Activated CD8-positive, alpha-beta memory T cell treated with anti-CD3 and anti-CD28 coated beads, Interleukin-2, amount 10 ng/mL, durations not matched to agents 7 days and 5 days (primary cell): ENCODE measurements around the gene DOP1B. TPM values are rescaled to one million over a fixed set of nuclear protein-coding genes. Genes with fewer than 3 reads are reported as not detected.
"Not testable (repeated sequence)": the region's sequence is repeated elsewhere in the genome, so short reads cannot be mapped to it uniquely, and the experiment has no call there.

ENCODE experiments used
- ATAC-seq: fragments of 150-1000 bp; cut with Tn5 transposase; one replicate; pipeline ENCODE4 v1.10.0; 2021; ENCODE audit warnings: moderate library complexity
- CTCF ChIA-PET: fragments of 350-600 bp; sonication (Branson Sonifier 250); formaldehyde crosslinking; loops from one replicate; lab custom pipeline; 2021; ENCODE audit warnings: antibody characterized with exemption; lab: Charles Lee
- DNase-seq: peaks from one replicate; pipeline ENCODE4 v3.0.0-alpha.2; 2020
- H3K27ac Mint-ChIP-seq: one replicate; pipeline ENCODE4 v1.8.0; 2021; ENCODE audit warnings: mild to moderate bottlenecking, mixed read lengths
- H3K27me3 Mint-ChIP-seq: one replicate; pipeline ENCODE4 v1.8.0; 2021; ENCODE audit warnings: mixed read lengths
- H3K36me3 Mint-ChIP-seq: one replicate; pipeline ENCODE4 v1.8.0; 2021; ENCODE audit warnings: mild to moderate bottlenecking, mixed read lengths
- H3K4me1 Mint-ChIP-seq: one replicate; pipeline ENCODE4 v1.8.0; 2021; ENCODE audit warnings: mixed read lengths
- H3K4me3 Mint-ChIP-seq: one replicate; pipeline ENCODE4 v1.8.0; 2021; ENCODE audit warnings: mild to moderate bottlenecking, moderate library complexity, mixed read lengths
- H3K9me3 Mint-ChIP-seq: one replicate; pipeline ENCODE4 v1.8.0; 2022; ENCODE audit warnings: low read depth, mixed read lengths
- total RNA-seq, 2 experiments: library from RNA; stranded (reverse); gene quantifications; one replicate each; pipeline ENCODE4 v1.2.3, GENCODE V29; 2021

The DOP1B gene
- total RNA-seq, 2 experiments from 2014 or later, result 20.2 to 25.5 TPM

DNA sequence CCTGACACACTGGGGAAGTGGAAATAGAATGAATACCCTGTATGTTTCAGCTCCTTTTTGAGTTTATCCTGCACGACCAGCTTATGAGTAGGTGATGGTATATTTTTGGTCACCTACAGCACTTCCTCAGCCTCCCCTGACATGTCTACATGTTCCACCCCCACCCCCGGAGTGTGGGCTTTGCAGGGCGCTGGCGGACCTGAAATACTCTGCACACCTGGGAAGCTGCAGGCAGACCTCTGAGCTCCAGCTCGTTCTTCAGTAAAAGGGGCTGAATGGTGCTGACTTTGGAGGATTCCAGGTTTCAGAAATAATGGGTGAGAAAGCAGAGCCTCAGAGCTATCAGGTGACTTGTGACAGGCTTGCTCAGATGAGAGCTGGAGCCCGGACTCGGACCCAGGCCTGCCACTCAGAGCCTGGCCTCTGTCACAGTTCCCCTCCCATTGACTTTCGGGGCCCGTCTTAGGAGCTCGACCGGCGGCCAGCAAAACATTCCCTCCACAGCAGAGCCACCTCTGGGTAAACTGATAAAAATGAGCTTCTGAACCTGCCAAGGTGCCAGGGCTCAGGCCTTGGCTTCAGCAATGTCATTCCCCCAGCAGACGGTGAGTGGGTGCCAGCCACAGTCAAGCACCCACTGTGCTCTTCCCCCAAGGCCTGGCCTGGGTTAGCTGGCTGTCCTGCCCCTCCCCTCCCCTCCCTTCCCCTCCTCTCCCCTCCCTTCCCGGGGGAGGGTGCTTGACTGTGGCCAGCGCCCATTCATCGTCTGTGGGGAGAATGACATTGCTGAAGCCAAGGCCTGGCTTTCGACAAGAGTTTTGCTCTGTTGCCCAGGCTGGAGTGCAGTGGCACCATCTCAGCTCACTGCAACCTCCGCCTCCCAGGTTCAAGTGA lies 30.1 kb downstream of the DOP1B start:
- DNase-seq (no peak), ATAC-seq (no peak)
- CTCF ChIA-PET, result interaction anchor here (0.6 to 3.1 kb wide), 4 partner anchors 13 to 45 kb away, joined by 3 to 7 read pairs (median 4); no protein-coding TSS in a partner anchor
- Mint-ChIP-seq H3K4me1 (peaks cover 5% of the 10 kb centered on the region), H3K27ac (no peak overlapping the region), H3K36me3 (no peaks in the 10 kb centered on the region), H3K27me3 (no peaks in the 10 kb centered on the region), H3K9me3 (no peaks in the 10 kb centered on the region), H3K4me3 (no peak overlapping the region)

DNA sequence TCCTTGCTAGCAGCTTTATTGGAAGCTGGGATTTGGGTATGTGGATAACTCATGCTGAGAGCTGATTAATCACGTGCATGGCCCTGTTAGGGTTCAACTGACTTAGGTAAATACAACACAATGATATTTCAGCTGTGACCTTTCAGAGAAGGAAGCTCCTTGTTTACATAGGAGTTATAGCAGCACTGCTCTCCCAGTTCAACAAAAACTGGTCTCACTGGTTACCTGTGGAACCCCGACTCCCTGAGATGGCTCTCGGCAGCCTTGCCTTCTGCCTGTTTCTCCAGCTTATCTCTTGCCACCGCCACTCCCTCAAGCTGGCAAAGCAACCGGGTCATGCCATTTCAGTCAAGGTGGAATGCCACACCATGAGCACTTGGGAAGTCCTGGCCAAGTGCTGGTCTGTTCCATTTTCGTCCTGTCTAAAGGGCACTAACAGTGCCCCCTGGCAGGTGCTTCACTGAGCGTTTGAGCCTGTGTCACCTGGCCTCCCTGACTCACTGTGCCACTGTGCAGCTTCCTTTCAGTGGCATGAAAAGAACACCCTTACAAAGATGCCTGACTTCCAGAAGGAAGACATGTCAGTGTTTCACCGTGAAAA lies 31.6 kb downstream of the DOP1B start:
- Mint-ChIP-seq H3K27me3 (no peaks in the 10 kb centered on the region), H3K4me3 (no peak overlapping the region), H3K27ac (no peak overlapping the region), H3K4me1 (peaks cover 5% of the 10 kb centered on the region), H3K9me3 (no peaks in the 10 kb centered on the region), H3K36me3 (no peaks in the 10 kb centered on the region)
- CTCF ChIA-PET, result interaction anchor here (1.1 to 3.1 kb wide), 2 partner anchors 15 to 49 kb away, joined by 3 to 7 read pairs; no protein-coding TSS in a partner anchor
- DNase-seq, result no peak
- no peak for ATAC-seq

DNA sequence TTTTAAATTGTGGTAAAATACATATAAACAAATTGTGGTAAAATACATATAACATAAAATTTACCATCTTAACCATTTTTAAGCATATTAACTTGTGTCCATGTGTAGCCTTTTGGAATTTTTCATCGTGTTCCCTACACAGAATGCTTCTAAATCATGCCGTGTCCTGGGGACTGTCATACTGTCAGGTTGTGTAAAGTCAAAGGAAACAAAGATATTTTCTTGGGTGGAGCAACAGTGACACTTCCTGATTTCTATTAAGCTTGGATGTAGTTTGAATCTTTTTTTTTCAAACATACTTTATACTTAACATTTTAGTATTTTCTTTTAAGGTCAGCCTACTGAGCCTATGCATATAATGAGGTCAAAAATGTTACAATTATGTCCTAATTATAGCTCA lies 32.3 kb downstream of the DOP1B start:
- no peaks in the 10 kb centered on the region for H3K36me3 Mint-ChIP-seq
- DNase-seq (no peak), ATAC-seq (no peak)
- no peak overlapping the region for H3K4me3 Mint-ChIP-seq
- H3K4me1 Mint-ChIP-seq, result peaks cover 5% of the 10 kb centered on the region
- CTCF ChIA-PET, result interaction anchor here (3.1 kb wide), 1 partner anchor 15 kb away, joined by 7 read pairs; no protein-coding TSS in a partner anchor
- H3K27me3 Mint-ChIP-seq, result no peaks in the 10 kb centered on the region
- H3K27ac Mint-ChIP-seq, result no peak overlapping the region
- no peaks in the 10 kb centered on the region for H3K9me3 Mint-ChIP-seq

DNA sequence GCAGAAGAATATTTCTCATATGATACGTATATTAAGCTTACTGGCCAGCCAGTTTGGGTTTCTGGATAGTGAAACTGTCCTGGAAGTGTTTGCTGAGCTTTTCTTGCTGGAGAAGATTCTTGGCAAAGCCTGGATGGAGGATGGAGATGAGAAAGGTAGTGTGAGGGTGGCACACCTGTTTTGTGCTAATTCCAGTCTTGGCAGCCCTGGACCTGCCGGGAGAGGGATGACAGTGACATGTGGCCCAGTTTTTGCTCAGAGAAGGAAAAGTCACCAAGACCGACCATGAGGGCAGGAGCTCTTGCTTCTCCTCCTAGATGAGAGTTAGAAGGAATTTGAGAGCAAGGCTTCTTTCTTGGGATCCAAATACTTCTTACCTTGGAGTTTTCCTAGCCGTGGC lies 34.1 kb downstream of the DOP1B start:
- Mint-ChIP-seq H3K27me3 (no peaks in the 10 kb centered on the region), H3K9me3 (no peaks in the 10 kb centered on the region), H3K4me3 (no peak overlapping the region), H3K36me3 (no peaks in the 10 kb centered on the region), H3K27ac (no peak overlapping the region), H3K4me1 (peaks cover 2% of the 10 kb centered on the region)
- ATAC-seq (no peak), DNase-seq (no peak)
- CTCF ChIA-PET, result no interaction called here

DNA sequence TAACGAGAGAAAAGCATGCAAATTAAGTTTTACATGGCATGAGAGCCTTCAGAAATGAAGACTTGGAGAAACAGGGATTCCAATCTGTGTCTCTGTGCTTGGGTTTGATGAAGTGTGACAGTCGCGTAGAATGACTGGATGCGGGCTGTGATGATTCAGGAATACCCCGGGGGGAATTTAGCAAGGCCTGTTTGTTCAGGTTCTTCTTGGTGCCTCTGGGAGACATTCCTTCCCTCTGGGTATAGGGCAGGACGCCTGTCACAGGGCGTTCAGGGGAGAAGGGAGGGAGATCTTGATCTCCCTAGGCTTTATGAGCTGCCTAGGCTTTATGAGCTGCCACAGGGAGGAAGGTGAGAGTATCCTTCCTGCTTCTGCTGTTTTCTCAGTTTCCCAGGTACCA lies 36.6 kb downstream of the DOP1B start:
- CTCF ChIA-PET, result no interaction called here
- Mint-ChIP-seq H3K27me3 (no peaks in the 10 kb centered on the region), H3K27ac (no peak overlapping the region)

DNA sequence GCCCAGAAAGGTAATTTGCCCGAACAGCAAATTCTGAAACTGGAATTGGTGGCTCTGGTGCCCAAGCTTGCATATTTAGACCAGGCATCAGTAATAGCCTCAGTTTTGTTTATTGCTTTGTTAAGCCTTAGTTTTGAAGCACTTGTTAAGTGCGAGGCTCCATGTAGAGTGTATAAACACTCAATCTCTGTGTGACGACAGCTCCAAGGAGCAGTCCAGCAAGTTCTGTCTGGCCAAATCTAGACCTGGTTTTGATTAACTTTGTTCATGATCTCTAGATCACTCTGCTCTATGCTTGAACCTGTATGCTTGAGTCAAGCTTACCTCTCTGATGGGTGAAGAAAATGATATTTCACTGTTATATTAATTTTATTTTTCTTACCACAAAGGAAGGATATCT lies 37.4 kb downstream of the DOP1B start:
- H3K4me1 Mint-ChIP-seq, result no peaks in the 10 kb centered on the region
- ATAC-seq (no peak), DNase-seq (no peak)
- CTCF ChIA-PET, result no interaction called here
- H3K36me3 Mint-ChIP-seq, result no peaks in the 10 kb centered on the region
- H3K4me3 Mint-ChIP-seq, result no peak overlapping the region
- H3K27me3 Mint-ChIP-seq, result no peaks in the 10 kb centered on the region
- no peaks in the 10 kb centered on the region for H3K9me3 Mint-ChIP-seq
- no peak overlapping the region for H3K27ac Mint-ChIP-seq

More for the DNA sequence above, 36.6 kb downstream of the DOP1B start:
- H3K4me1 Mint-ChIP-seq, result peaks cover 2% of the 10 kb centered on the region
- ATAC-seq, result no peak
- no peaks in the 10 kb centered on the region for H3K36me3 Mint-ChIP-seq
- H3K4me3 Mint-ChIP-seq, result no peak overlapping the region
- no peaks in the 10 kb centered on the region for H3K9me3 Mint-ChIP-seq
- DNase-seq, result no peak

DNA sequence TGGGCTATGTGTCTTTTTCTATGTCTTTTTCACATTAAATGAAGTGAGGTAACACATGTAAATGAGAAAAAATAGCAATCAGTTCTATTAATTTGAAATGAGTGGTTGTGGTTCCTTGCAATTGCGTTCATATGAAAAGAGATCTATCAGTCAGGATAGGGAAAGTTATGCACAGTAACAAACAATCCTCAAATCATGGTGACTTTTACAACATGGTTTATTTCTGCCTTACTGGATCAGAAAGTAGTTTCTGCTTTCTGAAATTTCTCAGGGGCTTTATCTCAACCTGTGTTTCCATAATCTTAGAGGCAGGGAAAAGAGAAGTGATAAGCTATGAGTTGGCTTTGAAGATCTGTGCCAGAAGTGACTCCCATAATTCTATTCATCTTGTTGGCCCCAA lies 39.0 kb downstream of the DOP1B start:
- Mint-ChIP-seq H3K27me3 (no peaks in the 10 kb centered on the region), H3K4me1 (no peaks in the 10 kb centered on the region), H3K9me3 (no peaks in the 10 kb centered on the region), H3K27ac (no peak overlapping the region), H3K36me3 (peaks cover 3% of the 10 kb centered on the region), H3K4me3 (no peak overlapping the region)
- no peak for DNase-seq
- ATAC-seq, result no peak
- CTCF ChIA-PET, result no interaction called here

DNA sequence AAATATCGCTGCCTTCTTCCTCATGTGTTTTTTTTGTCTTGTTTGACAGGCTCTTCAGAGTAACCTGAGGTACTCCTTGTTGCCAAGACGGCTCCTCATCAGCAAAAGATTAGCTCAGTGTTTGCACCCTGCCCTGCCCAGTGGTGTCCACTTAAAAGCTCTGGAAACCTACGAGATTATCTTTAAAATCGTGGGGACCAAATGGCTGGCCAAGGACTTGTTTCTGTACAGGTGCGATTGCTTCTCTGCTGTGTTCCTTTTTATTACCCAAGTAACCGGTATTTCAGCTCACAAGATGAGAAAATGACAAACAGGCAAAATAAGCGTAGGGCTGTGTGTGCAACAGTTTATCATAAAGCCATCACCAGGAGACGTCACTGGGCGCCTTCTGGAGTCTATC lies 42.4 kb downstream of the DOP1B start:
- no peaks in the 10 kb centered on the region for H3K9me3 Mint-ChIP-seq
- H3K4me3 Mint-ChIP-seq, result no peak overlapping the region
- DNase-seq, result no peak
- peaks cover 14% of the 10 kb centered on the region for H3K4me1 Mint-ChIP-seq
- H3K27ac Mint-ChIP-seq, result no peak overlapping the region
- ATAC-seq, result no peak
- no peaks in the 10 kb centered on the region for H3K27me3 Mint-ChIP-seq
- CTCF ChIA-PET, result interaction anchor here (1.2 kb wide), 1 partner anchor 46 kb away, joined by 3 read pairs; no protein-coding TSS in a partner anchor
- peaks cover 12% of the 10 kb centered on the region for H3K36me3 Mint-ChIP-seq

DNA sequence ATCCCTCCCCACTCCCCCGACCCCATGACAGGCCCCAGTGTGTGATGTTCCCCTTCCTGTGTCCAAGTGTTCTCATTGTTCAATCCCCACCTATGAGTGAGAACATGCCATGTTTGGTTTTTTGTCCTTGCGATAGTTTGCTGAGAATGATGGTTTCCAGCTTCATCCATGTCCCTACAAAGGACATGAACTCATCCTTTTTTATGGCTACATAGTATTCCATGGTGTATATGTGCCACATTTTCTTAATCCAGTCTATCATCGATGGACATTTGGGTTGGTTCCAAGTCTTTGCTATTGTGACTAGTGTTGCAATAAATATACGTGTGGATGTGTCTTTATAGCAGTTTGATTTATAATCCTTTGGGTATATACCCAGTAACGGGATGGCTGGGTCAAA lies 43.0 kb downstream of the DOP1B start:
- H3K27me3 Mint-ChIP-seq, DNase-seq, ATAC-seq, H3K9me3 Mint-ChIP-seq, H3K4me3 Mint-ChIP-seq, H3K27ac Mint-ChIP-seq: not testable (repeated sequence)
- peaks cover 12% of the 10 kb centered on the region for H3K36me3 Mint-ChIP-seq
- CTCF ChIA-PET, result interaction anchor here (1.2 kb wide), 1 partner anchor 47 kb away, joined by 3 read pairs; no protein-coding TSS in a partner anchor
- peaks cover 16% of the 10 kb centered on the region for H3K4me1 Mint-ChIP-seq

DNA sequence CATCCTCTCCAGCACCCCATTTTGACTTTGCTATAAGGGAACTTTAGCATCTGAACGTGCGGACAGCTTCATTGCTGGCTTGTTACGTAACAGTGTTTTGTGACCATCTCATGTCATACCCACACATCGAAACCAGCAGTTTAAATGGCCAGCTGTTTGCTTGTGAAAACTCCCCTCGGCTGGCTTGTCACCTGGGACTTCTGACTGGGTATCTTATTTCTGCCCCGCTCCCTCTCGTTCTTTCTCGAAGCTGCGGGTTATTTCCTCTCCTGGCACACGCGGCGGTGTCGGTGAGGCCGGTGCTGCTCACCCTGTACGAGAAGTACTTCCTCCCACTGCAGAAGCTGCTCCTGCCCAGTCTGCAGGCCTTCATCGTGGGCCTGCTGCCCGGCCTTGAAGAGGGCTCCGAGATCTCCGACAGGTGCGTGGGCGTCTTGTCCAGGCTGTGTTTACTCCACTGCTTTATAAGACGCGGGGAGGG lies 43.5 kb downstream of the DOP1B start:
- CTCF ChIA-PET, result interaction anchor here (1.2 kb wide), 1 partner anchor 47 kb away, joined by 3 read pairs; no protein-coding TSS in a partner anchor
- Mint-ChIP-seq H3K4me1 (peaks cover 20% of the 10 kb centered on the region), H3K4me3 (no peak overlapping the region), H3K36me3 (peaks cover 12% of the 10 kb centered on the region), H3K9me3 (no peaks in the 10 kb centered on the region), H3K27ac (no peak overlapping the region), H3K27me3 (no peaks in the 10 kb centered on the region)
- ATAC-seq (no peak), DNase-seq (no peak)

DNA sequence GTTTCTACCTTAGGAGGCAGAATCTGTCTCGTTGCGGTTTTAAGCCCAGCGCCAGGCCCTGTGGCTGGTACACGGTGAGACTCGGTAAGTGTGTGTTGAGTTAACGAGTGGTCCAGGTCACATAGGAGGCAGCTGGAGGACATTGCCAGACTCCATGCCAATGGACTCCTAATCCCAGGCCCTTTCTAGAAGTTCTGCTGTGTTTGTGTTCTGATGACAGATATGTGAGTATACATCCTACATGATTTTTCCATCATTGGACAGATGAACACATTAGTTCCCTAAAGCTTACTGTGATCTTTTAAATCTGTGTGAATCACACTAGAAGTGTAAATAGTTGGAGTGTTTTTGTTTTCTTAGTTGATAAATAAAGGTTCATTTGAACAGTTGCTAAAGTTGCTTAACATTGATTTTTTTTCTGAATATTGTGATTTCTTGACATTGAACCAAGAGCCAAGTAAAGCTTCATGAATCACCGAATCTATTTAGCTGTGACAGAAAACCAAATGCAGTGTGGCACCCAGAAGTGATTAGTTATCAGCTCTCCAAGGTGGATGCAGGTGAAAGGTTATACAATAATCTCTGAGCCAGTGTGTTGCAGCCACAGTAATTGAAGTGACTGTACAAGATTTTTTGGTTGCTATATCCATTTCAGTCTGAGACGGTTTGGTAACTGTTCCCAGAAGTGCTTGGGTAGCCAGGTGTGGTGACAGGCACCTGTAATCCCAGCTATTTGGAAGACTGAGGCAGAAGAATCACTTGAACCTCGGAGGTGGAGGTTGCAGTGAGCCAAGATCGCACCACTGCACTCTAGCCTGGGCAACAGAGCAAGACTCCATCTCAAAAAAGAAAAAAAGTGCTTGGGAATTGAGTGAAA lies 46.3 kb downstream of the DOP1B start:
- CTCF ChIA-PET, result interaction anchor here (0.8 to 2.6 kb wide), 6 partner anchors 17 to 56 kb away, joined by 3 to 14 read pairs (median 4); no protein-coding TSS in a partner anchor
- no peaks in the 10 kb centered on the region for H3K27me3 Mint-ChIP-seq

DNA sequence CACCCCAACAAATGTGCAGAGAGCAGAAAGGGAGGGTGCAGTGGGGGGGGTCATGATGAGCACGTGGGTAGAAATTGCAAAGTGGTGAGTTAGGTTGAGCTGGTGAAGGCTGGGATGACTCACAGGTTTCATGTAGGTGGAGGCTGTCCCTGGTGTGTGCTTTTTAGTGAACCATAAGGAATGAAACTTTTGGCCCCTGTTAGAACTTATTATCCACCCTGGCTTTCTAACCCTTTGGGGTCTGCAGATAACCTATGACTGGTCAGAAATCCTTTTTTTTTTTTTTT lies 46.9 kb downstream of the DOP1B start:
- ATAC-seq (peak; percentile 95), DNase-seq (peak; percentile 73)
- no peaks in the 10 kb centered on the region for H3K27me3 Mint-ChIP-seq
- no peak overlapping the region for H3K4me3 Mint-ChIP-seq
- H3K4me1 Mint-ChIP-seq, result peaks cover 32% of the 10 kb centered on the region
- H3K36me3 Mint-ChIP-seq, result peaks cover 12% of the 10 kb centered on the region
- H3K27ac Mint-ChIP-seq, result peak overlapping the region; percentile 15
- CTCF ChIA-PET, result interaction anchor here (0.8 to 2.6 kb wide), 4 partner anchors 16 to 56 kb away, joined by 3 to 14 read pairs (median 7); no protein-coding TSS in a partner anchor
- H3K9me3 Mint-ChIP-seq, result no peaks in the 10 kb centered on the region

More for the DNA sequence above, 46.3 kb downstream of the DOP1B start:
- H3K27ac Mint-ChIP-seq, result no peak overlapping the region
- DNase-seq, result no peak
- no peaks in the 10 kb centered on the region for H3K9me3 Mint-ChIP-seq
- peaks cover 12% of the 10 kb centered on the region for H3K36me3 Mint-ChIP-seq
- no peak for ATAC-seq
- peaks cover 29% of the 10 kb centered on the region for H3K4me1 Mint-ChIP-seq
- no peak overlapping the region for H3K4me3 Mint-ChIP-seq

DNA sequence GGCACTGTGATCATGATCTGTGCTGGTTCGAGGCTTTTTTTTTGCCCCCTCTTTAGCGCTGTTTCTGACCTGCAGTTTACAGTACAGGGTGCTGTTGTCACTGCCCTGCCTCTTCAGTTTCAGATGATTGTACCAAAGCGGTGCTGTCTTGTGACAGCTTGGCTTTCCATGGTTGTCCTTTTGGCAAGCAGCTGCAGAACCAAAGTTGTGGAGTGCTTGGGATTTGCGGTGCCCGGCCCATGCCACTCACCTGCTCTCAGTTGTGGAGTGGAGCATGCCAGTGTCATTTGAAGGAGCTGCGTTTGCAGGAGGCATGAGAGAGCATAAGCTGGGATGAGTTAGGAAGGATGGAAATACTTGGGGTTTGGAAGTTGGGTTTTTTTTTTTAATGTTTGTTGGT lies 48.4 kb downstream of the DOP1B start:
- peaks cover 9% of the 10 kb centered on the region for H3K36me3 Mint-ChIP-seq
- DNase-seq (no peak), ATAC-seq (no peak)
- H3K9me3 Mint-ChIP-seq, result no peaks in the 10 kb centered on the region
- peaks cover 37% of the 10 kb centered on the region for H3K4me1 Mint-ChIP-seq
- H3K27me3 Mint-ChIP-seq, result no peaks in the 10 kb centered on the region
- no peak overlapping the region for H3K27ac Mint-ChIP-seq
- H3K4me3 Mint-ChIP-seq, result no peak overlapping the region
- CTCF ChIA-PET, result interaction anchor here (0.7 to 2.2 kb wide), 3 partner anchors 12 to 67 kb away, joined by 3 to 5 read pairs (median 3); no protein-coding TSS in a partner anchor
